Thoracic aorta (tissue), 2 donors: Measurements from ENCODE around the gene PHOSPHO2. TPM values are rescaled to one million over a fixed set of nuclear protein-coding genes. Genes with fewer than 3 reads are reported as not detected.
A peak's percentile ranks its signal among the peaks of the same experiment; 100 is the strongest.

Source experiments
- ATAC-seq: fragments of 150-250 bp; one replicate; pipeline ENCODE4 v1.8.0; 2017; ENCODE audit warnings: low read depth; ENCODE audit not compliant: insufficient number of reproducible peaks, low FRiP score
- DNase-seq: peaks from one replicate; pipeline ENCODE4 v3.0.0-alpha.2; 2020; ENCODE audit warnings: low spot score
- H3K27ac ChIP-seq, 2 donors: fragments of 200-600 bp; sonication (generic); 1 replicate in 1 of 2; 2 replicates in 1 of 2; pipeline ENCODE4 v1.5.1; 2016; ENCODE audit warnings: mild to moderate bottlenecking in 2 of 2, moderate library complexity in 2 of 2
- H3K27me3 ChIP-seq: fragments of 200-600 bp; sonication (generic); replicated peaks from 2 replicates; pipeline ENCODE4 v1.6.0; 2016; ENCODE audit warnings: mild to moderate bottlenecking; ENCODE audit not compliant: insufficient read depth
- H3K36me3 ChIP-seq: fragments of 200-600 bp; sonication (generic); one replicate; pipeline ENCODE4 v1.5.1; 2016
- H3K4me1 ChIP-seq, 2 donors: fragments of 200-600 bp; sonication (generic); 1 replicate in 1 of 2; 2 replicates in 1 of 2; pipeline versions ENCODE4 v1.5.1 to v1.6.0; 2016; ENCODE audit warnings: low read depth in 2 of 2, mild to moderate bottlenecking in 1 of 2; ENCODE audit not compliant: control insufficient read depth in 1 of 2
- H3K4me3 ChIP-seq: fragments of 200-600 bp; sonication (generic); 2 replicates; pipeline ENCODE4 v1.5.1; 2016; ENCODE audit warnings: mild to moderate bottlenecking
- H3K9me3 ChIP-seq: fragments of 200-600 bp; sonication (generic); 2 replicates; pipeline ENCODE4 v1.5.1; 2016
- total RNA-seq, 2 donors: library from RNA; depleted of rRNA; stranded (reverse); fragments of >200 nt; gene quantifications; one replicate each; pipeline versions ENCODE4 v1.1.0 to v1.2.3, GENCODE V29; 2016
- TF ChIP-seq, protein P1 (sequence below): fragments of 200-600 bp; sonication (generic); IDR thresholded peaks from one replicate; pipeline ENCODE4 v1.5.1; 2019; ENCODE audit warnings: antibody characterized with exemption

PHOSPHO2 gene, protein sequence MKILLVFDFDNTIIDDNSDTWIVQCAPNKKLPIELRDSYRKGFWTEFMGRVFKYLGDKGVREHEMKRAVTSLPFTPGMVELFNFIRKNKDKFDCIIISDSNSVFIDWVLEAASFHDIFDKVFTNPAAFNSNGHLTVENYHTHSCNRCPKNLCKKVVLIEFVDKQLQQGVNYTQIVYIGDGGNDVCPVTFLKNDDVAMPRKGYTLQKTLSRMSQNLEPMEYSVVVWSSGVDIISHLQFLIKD
- 1 to 10 TPM in 1 of 2 donors, under 1 TPM in 1; 0.92 to 3.2 TPM for total RNA-seq

DNA sequence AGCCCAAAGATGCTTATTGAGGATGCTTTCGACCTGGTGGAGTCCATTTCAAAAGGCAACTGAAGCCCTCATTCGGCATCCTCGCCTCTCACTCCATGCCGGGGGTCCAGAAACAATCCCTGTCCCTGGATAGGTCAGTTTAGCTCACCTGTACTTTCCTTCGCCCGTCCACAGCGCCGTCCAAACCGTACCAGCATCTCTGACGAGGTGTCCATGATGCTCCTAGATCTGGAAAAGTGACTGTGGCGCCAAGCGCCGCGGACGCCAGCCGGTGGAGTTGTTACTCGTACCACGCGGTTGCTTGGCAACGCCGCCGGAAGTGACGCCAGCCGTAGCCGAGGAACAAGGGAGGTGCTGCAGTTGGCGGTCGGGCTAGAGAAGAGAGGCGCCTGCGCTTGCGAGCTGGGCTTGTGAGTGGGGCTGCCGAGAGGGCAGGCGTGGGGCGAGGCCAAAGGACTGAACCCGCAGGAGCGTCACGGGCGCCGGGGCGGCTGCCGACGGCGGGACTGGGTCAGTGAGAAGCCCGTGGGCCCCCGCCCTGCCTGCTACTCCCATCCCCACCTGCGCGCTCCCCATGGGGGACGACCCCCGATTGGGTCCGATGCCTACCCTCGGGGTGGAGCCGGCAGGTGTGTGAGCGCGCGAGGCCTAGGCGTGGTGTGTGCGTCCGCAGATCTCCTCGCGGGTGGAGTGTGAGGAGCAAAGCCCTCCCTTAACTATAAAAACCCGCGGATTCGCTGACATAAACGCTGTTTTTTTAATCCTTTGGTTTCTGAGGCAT is at the start of gene PHOSPHO2, which contains the start of gene CFAP210:
Gene PHOSPHO2 (plus strand): TSS at position 357 of the 781 bp plus-strand sequence. CDS start 6,503 bp downstream, outside the sequence.
Gene CFAP210 (minus strand): TSS at position 293 of the 781 bp plus-strand sequence. CDS start 78 bp downstream, at position 215.
- H3K4me1 ChIP-seq: peaks cover 0 to 17% of the 10 kb centered on the region in 2 donors
- H3K27me3 ChIP-seq: no peaks in the 10 kb centered on the region
- H3K9me3 ChIP-seq: no peaks in the 10 kb centered on the region
- no peaks in the 10 kb centered on the region for H3K36me3 ChIP-seq
- peak within 1 kb of the TSS; percentile 75 for H3K27ac ChIP-seq
- peak within 1 kb of the TSS; percentile 94 for H3K4me3 ChIP-seq
- TF ChIP-seq, protein P1, sequence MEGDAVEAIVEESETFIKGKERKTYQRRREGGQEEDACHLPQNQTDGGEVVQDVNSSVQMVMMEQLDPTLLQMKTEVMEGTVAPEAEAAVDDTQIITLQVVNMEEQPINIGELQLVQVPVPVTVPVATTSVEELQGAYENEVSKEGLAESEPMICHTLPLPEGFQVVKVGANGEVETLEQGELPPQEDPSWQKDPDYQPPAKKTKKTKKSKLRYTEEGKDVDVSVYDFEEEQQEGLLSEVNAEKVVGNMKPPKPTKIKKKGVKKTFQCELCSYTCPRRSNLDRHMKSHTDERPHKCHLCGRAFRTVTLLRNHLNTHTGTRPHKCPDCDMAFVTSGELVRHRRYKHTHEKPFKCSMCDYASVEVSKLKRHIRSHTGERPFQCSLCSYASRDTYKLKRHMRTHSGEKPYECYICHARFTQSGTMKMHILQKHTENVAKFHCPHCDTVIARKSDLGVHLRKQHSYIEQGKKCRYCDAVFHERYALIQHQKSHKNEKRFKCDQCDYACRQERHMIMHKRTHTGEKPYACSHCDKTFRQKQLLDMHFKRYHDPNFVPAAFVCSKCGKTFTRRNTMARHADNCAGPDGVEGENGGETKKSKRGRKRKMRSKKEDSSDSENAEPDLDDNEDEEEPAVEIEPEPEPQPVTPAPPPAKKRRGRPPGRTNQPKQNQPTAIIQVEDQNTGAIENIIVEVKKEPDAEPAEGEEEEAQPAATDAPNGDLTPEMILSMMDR: no peak
- ATAC-seq (peak; percentile 97), DNase-seq (peak; percentile 100)

DNA sequence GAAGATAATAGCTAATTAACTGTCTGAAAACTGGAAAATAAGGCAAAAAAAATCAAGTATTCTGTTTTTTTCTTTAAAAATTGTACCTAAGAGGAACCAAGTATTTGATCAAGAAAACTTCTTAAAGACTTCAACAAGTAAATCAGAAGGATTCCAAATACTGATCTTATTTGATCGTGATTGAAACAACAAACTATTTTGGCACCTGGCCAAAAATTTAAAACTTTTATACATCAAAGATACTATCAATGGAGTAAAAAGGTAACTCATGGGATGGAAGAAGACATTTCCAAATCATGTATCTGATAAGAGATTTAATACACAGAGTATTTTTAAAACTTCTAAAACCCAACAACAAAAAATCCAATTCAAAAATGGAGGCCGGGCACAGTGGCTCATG is 46.8 kb upstream of the PHOSPHO2 start:
- no peak for ATAC-seq

DNA sequence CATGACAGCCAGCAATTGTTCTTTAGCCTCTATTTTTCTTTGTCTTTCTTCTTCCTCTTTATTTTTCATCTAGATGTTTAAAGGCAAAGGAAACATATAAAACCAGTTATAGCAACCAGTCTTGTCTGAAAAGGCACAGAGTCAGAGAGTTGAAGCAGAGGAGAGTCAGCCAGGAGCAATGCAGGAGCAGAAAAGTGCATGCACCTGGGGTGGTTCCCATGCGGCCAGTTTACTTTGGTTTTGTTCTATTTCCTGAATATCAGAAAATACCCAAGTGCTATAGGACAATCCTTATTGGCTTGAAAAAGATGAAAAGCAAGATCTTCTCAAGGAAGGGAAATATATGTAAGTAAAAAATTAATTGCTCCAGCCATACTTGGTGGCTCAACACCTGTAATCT is 45.0 kb upstream of the PHOSPHO2 start:
- Histone ChIP-seq H3K27ac (no peak overlapping the region), H3K36me3 (no peaks in the 10 kb centered on the region), H3K4me1 (no peaks in the 10 kb centered on the region), H3K4me3 (no peak overlapping the region), H3K27me3 (no peaks in the 10 kb centered on the region), H3K9me3 (no peaks in the 10 kb centered on the region)
- ATAC-seq (no peak), DNase-seq (no peak)
- TF ChIP-seq, protein P1: no peak

More for the DNA sequence above, 46.8 kb upstream of the PHOSPHO2 start:
- Histone ChIP-seq H3K27me3 (no peaks in the 10 kb centered on the region), H3K4me3 (no peak overlapping the region), H3K27ac (no peak overlapping the region), H3K36me3 (no peaks in the 10 kb centered on the region), H3K4me1 (no peaks in the 10 kb centered on the region), H3K9me3 (no peaks in the 10 kb centered on the region)
- no peak for DNase-seq
- TF ChIP-seq, protein P1: no peak

DNA sequence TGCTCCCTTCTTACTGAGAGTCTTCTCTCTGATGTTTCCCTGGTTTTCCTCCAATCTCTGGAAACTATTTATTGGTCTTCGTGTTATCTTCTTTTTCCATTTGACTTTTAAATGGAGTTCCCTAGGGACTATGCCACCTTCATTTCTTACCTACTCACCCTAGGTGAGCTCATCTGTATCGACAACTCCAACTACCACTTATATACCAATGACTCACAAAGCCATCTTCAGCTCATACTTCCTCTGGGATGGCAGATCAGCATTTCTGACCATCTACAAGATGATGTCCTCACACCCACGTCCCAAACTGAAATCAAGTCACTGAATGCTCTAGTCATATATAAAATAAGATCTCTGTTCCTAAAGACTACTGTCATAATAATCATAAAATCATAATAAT is 40.6 kb upstream of the PHOSPHO2 start:
- ATAC-seq: no peak
- Histone ChIP-seq H3K27ac (no peak overlapping the region), H3K4me3 (no peak overlapping the region), H3K9me3 (no peaks in the 10 kb centered on the region), H3K36me3 (no peaks in the 10 kb centered on the region), H3K4me1 (no peaks in the 10 kb centered on the region), H3K27me3 (no peaks in the 10 kb centered on the region)
- TF ChIP-seq, protein P1: no peak
- DNase-seq: no peak

DNA sequence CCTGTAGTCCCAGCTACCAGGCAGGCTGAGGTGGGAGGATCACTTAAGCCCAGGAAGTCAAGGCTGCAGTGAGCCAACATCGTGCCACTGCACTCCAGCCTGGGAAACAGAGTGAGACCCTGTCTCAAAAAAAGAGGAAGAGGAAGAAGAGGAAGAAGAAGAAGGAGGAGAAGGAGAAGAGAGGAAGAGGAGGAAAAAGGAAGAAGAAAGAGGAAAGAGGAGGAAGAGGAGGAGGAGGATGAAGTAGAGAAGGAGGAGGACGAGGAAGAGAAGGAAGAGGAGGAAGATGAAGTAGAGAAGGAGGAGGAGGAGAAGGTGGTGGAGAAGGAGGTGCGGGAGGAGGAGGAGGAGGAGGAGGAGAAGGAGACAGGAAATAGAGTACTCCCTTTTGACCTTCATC is 38.1 kb upstream of the PHOSPHO2 start:
- TF ChIP-seq, protein P1: no peak

More for the DNA sequence above, 38.1 kb upstream of the PHOSPHO2 start:
- no peak overlapping the region for H3K4me3 ChIP-seq
- no peaks in the 10 kb centered on the region for H3K36me3 ChIP-seq
- H3K9me3 ChIP-seq: no peaks in the 10 kb centered on the region
- H3K27ac ChIP-seq: no peak overlapping the region
- H3K4me1 ChIP-seq: no peaks in the 10 kb centered on the region
- no peaks in the 10 kb centered on the region for H3K27me3 ChIP-seq
- no peak for DNase-seq
- no peak for ATAC-seq
